Kidney (tissue), 14 donors: ENCODE measurements around the gene CRADD. TPM values are rescaled to one million over a fixed set of nuclear protein-coding genes. Genes with fewer than 3 reads are reported as not detected.

ENCODE experiments used
- DNase-seq, 5 donors: peaks; one replicate each; pipeline ENCODE4 v3.0.0-alpha.2; 2013 to 2020
- FAIRE-seq: peaks from 2 replicates; lab custom pipeline; 2012; peaks lifted over from hg19 to GRCh38; lab: Jason Lieb, UNC
- H3K27ac ChIP-seq, 2 donors: one replicate each; pipeline ENCODE4 v1.7.0; 2013; ENCODE audit warnings: low read depth in 2 of 2, low read length in 2 of 2, inconsistent platforms in 1 of 2
- H3K27me3 ChIP-seq: one replicate; pipeline ENCODE4 v1.7.1; 2013; ENCODE audit warnings: low read length, inconsistent platforms; ENCODE audit not compliant: control insufficient read depth, insufficient read depth
- H3K36me3 ChIP-seq, 3 donors: one replicate each; pipeline versions ENCODE4 v1.7.0 to v1.7.1; 2013; ENCODE audit warnings: low read length in 3 of 3, control low read depth in 1 of 3, inconsistent platforms in 1 of 3; ENCODE audit not compliant: insufficient read depth in 3 of 3, control insufficient read depth in 2 of 3
- H3K4me1 ChIP-seq, 3 donors: one replicate each; pipeline versions ENCODE4 v1.7.0 to v1.7.1; 2013; ENCODE audit warnings: low read length in 3 of 3, inconsistent platforms in 1 of 3, low read depth in 1 of 3; ENCODE audit not compliant: control insufficient read depth in 2 of 3, insufficient read depth in 2 of 3
- H3K4me3 ChIP-seq, 3 donors: one replicate each; pipeline versions ENCODE4 v1.7.0 to v1.8.1; 2013; ENCODE audit warnings: low read length in 3 of 3, control low read depth in 1 of 3, inconsistent platforms in 1 of 3
- H3K9ac ChIP-seq, 3 donors: one replicate each; pipeline versions ENCODE4 v1.7.0 to v1.7.1; 2013; ENCODE audit warnings: low read length in 3 of 3, control low read depth in 1 of 3, inconsistent platforms in 1 of 3
- H3K9me3 ChIP-seq, 3 donors: one replicate each; pipeline versions ENCODE4 v1.7.0 to v1.7.1; 2013; ENCODE audit warnings: low read length in 3 of 3, control low read depth in 1 of 3, inconsistent platforms in 1 of 3; ENCODE audit not compliant: control insufficient read depth in 2 of 3, insufficient read depth in 1 of 3
- intact Hi-C: fragments of 100-400 bp; cut with DNase I; formaldehyde crosslinking; loops from one replicate; pipeline ENCODE4 v1.11.1; 2022
- polyA plus RNA-seq: library from polyadenylated mRNA; stranded (reverse); fragments of 350-450 nt; fragmentation: Illumina TruSeq; extraction: RNeasy Lipid Tissue Mini Kit (QIAGEN cat#74804); gene quantifications from one replicate; pipeline ENCODE4 v1.2.3, GENCODE V29; 2014; ENCODE audit warnings: low read depth, low replicate concordance; ENCODE audit not compliant: insufficient read depth
- total RNA-seq: library from RNA; stranded (reverse); fragmentation: NEBNext Ultra II Directional; extraction: Animal tissue kit (Norgen Biotek cat#: 25700); gene quantifications from one replicate; pipeline ENCODE4 v1.2.1, GENCODE V29; 2021
- TF ChIP-seq, protein P1 (sequence below): IDR thresholded peaks from 3 replicates; pipeline ENCODE4 v1.5.1; 2012; ENCODE audit warnings: mild to moderate bottlenecking, moderate library complexity, borderline replicate concordance; ENCODE audit not compliant: insufficient read depth; ENCODE audit errors: extremely low read depth
- donor health status: control.
- donor health status: control.
- donor health status: control.
- donor health status: control.
- donor health status: control.
- donor health status: DM: yes; HTN: yes; CAD: no.
- donor health status: Normal renal cell carcinoma (clear cell type).

The CRADD gene
- total and polyA plus RNA-seq, 2 donors from 2014 or later = 19.1 to 28.8 TPM

DNA sequence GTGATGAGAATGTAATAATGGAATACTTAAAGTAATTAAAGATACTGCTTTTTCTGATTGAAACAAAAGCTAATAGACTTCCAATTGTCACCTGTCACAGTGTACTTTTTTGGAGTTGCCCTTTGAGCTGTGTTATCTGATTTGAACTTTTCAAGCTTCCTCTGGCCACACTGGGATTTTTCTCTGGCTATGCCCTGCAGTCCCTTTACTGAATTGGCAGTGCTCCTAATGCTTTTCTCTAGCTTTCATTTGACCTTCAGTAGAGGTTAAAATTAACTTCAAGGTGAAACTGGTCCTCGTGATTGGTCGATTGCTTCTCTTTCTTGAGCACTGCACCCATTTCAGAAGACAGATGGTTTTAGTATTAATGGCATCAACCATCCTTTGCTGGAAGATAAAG, 89.2 kb downstream of the CRADD start:
- TF ChIP-seq, protein P1, sequence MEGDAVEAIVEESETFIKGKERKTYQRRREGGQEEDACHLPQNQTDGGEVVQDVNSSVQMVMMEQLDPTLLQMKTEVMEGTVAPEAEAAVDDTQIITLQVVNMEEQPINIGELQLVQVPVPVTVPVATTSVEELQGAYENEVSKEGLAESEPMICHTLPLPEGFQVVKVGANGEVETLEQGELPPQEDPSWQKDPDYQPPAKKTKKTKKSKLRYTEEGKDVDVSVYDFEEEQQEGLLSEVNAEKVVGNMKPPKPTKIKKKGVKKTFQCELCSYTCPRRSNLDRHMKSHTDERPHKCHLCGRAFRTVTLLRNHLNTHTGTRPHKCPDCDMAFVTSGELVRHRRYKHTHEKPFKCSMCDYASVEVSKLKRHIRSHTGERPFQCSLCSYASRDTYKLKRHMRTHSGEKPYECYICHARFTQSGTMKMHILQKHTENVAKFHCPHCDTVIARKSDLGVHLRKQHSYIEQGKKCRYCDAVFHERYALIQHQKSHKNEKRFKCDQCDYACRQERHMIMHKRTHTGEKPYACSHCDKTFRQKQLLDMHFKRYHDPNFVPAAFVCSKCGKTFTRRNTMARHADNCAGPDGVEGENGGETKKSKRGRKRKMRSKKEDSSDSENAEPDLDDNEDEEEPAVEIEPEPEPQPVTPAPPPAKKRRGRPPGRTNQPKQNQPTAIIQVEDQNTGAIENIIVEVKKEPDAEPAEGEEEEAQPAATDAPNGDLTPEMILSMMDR = no peak
- no peak for FAIRE-seq
- DNase-seq = no peak
- H3K4me1 ChIP-seq = peaks cover 0 to 15% (median 5%) of the 10 kb centered on the region in 3 donors
- H3K27me3 ChIP-seq = no peaks in the 10 kb centered on the region
- H3K4me3 ChIP-seq = no peak overlapping the region
- no peak overlapping the region for H3K9ac ChIP-seq
- intact Hi-C loops = no loop called here
- no peaks in the 10 kb centered on the region for H3K9me3 ChIP-seq
- no peaks in the 10 kb centered on the region for H3K36me3 ChIP-seq
- peak overlapping the region; percentile 36 to 44 for H3K27ac ChIP-seq

- FAIRE-seq = peak; percentile 82
- intact Hi-C loops = no loop called here
These were observed 89.8 kb downstream of the CRADD start for GRCh38 chr12:93766796-93767523.

DNA sequence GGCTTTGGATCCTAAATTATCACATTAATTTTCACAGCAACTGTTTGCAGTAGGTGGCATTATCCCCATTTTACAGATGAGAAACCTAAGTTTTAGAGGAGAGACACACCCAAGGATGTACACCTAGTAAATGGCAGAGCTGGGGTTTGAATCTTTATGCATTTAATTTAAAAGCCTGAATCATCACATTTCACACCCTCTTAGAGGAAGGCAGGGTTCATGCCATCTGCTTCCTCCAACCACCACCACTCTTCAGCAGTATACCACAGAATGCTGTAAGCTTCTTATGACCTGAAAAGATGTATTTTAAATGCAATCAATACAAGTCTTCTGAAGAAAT, 90.3 kb downstream of the CRADD start:
- TF ChIP-seq, protein P1 = no peak
- H3K9me3 ChIP-seq = no peaks in the 10 kb centered on the region
- no peak for DNase-seq
- H3K4me3 ChIP-seq = no peak overlapping the region
- H3K27me3 ChIP-seq = no peaks in the 10 kb centered on the region
- peak overlapping the region in 1 of 3 donors; percentile 8 for H3K9ac ChIP-seq
- no peaks in the 10 kb centered on the region for H3K36me3 ChIP-seq
- peaks cover 0 to 15% (median 2%) of the 10 kb centered on the region in 3 donors for H3K4me1 ChIP-seq
- no peak for FAIRE-seq
- H3K27ac ChIP-seq = peak overlapping the region; percentile 24 to 36
- intact Hi-C loops = no loop called here

More at GRCh38 chr12:93766796-93767523, 89.8 kb downstream of the CRADD start:
- H3K9ac ChIP-seq = peak overlapping the region in 1 of 3 donors; percentile 8
- TF ChIP-seq, protein P1 = peak; percentile 55
- no peak overlapping the region for H3K4me3 ChIP-seq
- no peaks in the 10 kb centered on the region for H3K27me3 ChIP-seq
- H3K27ac ChIP-seq = peak overlapping the region; percentile 24 to 36
- H3K9me3 ChIP-seq = no peaks in the 10 kb centered on the region
- peak in 2 of 5 donors; percentile 68 to 85 for DNase-seq
- H3K4me1 ChIP-seq = peaks cover 0 to 15% (median 5%) of the 10 kb centered on the region in 3 donors
- H3K36me3 ChIP-seq = no peaks in the 10 kb centered on the region
